ENCODE results near the gene MBTPS1.

The MBTPS1 gene

DNA sequence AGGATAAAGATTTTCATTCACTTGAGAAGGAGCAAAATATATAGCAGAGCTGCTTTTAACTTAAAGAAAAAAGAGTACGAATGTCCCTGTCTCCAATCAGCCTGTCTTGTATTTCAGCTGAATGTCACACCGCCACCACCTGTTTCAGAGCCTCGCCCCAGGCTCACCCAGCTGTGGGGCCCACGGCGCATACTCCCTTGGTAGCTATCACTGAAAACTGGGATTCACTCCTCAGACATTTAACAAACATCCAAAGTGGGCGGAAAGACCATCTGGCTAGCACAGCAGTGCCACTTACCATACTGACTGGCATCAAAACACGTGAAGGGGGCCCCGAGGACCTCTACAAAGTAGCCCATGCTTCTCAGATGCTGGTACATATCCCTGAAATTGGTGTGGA, 48.7 kb downstream of the MBTPS1 start:
- no peak for DNase-seq (ENCODE audit: insufficient read length)
- FAIRE-seq, result no peak
- TF ChIP-seq POLR2AphosphoS5 (IDR thresholded peaks at IDR 0.05; ENCODE audit: low read depth, low read length) (no peak), POLR2A (IDR thresholded peaks at IDR 0.05; ENCODE audit: low read depth, low read length) (no peak), TAF1 (IDR thresholded peaks at IDR 0.05; ENCODE audit: borderline replicate concordance, low read depth, low read length) (no peak)

DNA sequence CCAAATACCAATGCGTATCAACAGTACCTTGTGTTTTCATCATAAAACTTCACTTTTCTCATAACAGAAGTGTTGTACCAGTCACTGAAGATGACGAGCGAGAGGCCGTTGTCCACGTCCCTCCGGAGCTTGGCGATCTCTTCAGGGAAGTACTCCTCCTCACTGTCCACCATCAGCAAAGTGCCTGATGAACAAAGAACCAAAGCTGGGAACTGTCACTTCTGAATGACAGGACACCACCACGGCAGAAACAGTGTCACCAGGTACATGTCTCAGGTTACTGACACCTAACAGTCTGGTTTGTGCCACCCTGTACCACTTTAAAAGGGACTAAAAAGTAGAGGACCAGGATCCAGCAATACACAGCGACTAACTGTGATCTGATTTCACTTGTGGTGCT, 49.1 kb downstream of the MBTPS1 start:
- no peak for DNase-seq (ENCODE audit: insufficient read length)
- TF ChIP-seq POLR2AphosphoS5 (IDR thresholded peaks at IDR 0.05; ENCODE audit: low read depth, low read length) (no peak), POLR2A (IDR thresholded peaks at IDR 0.05; ENCODE audit: low read depth, low read length) (no peak), TAF1 (IDR thresholded peaks at IDR 0.05; ENCODE audit: borderline replicate concordance, low read depth, low read length) (no peak)
- FAIRE-seq, result no peak

DNA sequence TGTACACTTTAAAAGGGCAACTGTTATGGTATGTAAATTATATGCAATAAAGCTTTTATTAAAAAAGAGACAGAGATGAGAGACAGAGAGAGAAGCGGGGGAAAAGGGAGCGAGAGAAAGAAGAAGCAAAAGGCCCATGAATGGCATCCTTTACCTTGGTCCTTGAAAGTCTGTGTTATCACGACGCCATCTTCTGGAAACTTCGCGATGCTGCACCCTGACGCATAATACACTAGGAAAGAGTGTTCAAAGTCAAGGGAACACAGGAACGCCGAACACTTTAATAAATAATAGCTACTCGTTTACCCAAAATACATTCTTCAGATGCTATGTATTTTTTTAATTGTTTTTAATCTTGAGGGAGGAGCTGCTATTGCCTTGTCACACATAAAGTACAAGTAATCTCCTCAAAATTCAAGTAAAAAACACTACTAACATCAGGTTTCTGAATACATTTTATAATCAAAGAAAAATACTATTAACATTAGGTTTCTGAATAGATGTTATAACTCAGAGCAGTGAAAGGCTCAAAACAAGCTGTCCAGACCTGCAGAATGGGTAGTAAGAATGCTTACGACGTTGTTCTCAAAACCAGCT, 51.1 kb downstream of the MBTPS1 start:
- DNase-seq (ENCODE audit: insufficient read length) (no peak), FAIRE-seq (no peak)
- TF ChIP-seq POLR2AphosphoS5 (IDR thresholded peaks at IDR 0.05; ENCODE audit: low read depth, low read length) (no peak), TAF1 (IDR thresholded peaks at IDR 0.05; ENCODE audit: borderline replicate concordance, low read depth, low read length) (no peak), POLR2A (IDR thresholded peaks at IDR 0.05; ENCODE audit: low read depth, low read length) (no peak)

DNA sequence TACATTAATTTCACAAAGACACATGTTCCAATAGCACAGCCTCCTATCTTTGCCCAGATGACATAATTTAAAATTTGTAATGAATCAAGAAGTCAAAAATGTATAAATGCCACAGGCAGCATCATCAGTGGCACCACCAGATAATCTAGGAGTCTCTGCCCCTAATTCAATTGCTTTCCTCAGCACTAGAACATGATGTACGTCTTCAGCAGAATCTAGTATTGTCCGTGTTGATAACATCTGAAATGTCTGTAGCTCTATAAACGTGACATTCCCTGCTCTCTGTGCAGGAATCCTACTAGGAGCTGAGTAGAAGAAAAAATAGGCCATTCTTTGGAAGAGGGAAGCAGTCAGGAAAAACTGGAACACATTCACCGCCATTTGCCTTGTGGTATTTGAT, 52.8 kb downstream of the MBTPS1 start:
- no peak for TF ChIP-seq TAF1 (IDR thresholded peaks at IDR 0.05; ENCODE audit: borderline replicate concordance, low read depth, low read length)
- TF ChIP-seq POLR2AphosphoS5 (IDR thresholded peaks at IDR 0.05; ENCODE audit: low read depth, low read length), result no peak
- no peak for TF ChIP-seq POLR2A (IDR thresholded peaks at IDR 0.05; ENCODE audit: low read depth, low read length)
- FAIRE-seq (no peak), DNase-seq (ENCODE audit: insufficient read length) (no peak)

DNA sequence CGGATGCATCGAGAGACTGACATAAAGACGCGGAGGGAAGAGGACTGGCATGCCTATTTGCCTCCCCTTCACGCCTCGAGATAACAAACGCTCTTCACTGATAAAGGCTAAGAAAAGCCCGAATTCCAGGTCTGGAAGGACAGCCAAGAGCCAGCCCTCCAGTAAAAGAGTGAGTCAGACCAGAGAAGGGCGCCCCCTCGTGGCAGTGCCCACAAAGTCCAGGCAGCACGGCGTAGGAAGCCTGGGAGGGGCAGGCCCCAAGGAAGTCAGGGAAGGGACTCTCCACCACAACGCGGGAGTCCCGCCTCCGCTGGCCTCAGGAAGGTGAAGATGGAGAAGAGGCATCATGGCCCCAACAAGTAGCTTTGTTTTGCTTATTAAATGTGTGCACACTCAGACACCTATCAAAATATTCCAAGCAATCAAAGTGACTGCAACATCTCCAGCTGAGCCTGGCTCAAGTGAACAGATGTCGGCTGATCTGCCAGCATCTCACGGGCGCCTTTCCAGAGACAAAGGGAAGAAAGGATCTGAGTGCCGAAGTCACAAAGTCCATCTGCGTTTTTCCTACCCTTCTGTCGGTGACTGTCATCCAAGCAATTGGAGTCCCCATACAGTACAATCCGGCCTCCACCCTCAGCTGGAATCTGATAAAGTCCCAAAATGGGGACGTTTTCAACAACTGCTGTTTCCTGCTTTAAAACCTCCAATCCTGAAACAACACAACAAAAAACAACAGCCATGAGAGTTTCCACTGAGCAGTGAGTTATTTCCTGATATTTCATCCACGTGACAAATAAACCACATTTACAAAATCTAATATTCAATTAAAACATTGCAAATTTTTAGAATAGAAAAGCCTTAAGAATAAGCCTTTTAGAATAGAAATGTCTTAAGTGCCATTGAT, 53.8 kb downstream of the MBTPS1 start:
- FAIRE-seq, result no peak
- peak; percentile 48 for DNase-seq (ENCODE audit: insufficient read length)
- TF ChIP-seq TAF1 (IDR thresholded peaks at IDR 0.05; ENCODE audit: borderline replicate concordance, low read depth, low read length) (no peak), POLR2A (IDR thresholded peaks at IDR 0.05; ENCODE audit: low read depth, low read length) (no peak), POLR2AphosphoS5 (IDR thresholded peaks at IDR 0.05; ENCODE audit: low read depth, low read length) (no peak)

DNA sequence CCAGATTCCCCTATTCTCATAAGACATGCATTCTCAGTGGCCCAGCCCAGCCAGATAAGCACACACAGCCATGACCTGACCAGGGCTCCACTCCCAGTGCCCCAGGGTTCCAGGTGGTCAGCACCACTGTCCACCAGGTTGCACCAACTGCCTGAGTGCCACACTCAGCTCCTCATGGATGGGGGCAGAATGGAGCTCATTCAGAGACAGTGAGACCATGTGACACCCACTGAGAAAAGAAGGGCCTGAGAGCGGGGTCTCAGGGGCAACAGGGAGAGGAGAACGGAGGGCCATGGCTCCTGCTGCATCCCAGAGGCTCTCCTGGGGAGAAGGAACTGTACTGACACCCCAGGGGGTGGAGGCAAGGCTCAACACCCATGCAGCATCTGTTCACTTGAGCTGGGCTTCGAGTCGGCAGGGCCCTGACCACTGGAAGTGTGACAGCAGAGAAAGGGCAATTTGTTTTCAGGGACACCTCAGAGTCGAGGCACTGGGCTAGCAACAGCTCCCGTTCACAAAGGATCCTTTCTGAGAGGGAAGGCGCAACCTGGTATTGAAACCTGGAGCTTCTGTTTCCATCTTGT, 55.4 kb downstream of the MBTPS1 start:
- no peak for FAIRE-seq
- TF ChIP-seq TAF1 (IDR thresholded peaks at IDR 0.05; ENCODE audit: borderline replicate concordance, low read depth, low read length), result no peak
- no peak for TF ChIP-seq POLR2A (IDR thresholded peaks at IDR 0.05; ENCODE audit: low read depth, low read length)
- no peak for TF ChIP-seq POLR2AphosphoS5 (IDR thresholded peaks at IDR 0.05; ENCODE audit: low read depth, low read length)
- DNase-seq (ENCODE audit: insufficient read length), result no peak

DNA sequence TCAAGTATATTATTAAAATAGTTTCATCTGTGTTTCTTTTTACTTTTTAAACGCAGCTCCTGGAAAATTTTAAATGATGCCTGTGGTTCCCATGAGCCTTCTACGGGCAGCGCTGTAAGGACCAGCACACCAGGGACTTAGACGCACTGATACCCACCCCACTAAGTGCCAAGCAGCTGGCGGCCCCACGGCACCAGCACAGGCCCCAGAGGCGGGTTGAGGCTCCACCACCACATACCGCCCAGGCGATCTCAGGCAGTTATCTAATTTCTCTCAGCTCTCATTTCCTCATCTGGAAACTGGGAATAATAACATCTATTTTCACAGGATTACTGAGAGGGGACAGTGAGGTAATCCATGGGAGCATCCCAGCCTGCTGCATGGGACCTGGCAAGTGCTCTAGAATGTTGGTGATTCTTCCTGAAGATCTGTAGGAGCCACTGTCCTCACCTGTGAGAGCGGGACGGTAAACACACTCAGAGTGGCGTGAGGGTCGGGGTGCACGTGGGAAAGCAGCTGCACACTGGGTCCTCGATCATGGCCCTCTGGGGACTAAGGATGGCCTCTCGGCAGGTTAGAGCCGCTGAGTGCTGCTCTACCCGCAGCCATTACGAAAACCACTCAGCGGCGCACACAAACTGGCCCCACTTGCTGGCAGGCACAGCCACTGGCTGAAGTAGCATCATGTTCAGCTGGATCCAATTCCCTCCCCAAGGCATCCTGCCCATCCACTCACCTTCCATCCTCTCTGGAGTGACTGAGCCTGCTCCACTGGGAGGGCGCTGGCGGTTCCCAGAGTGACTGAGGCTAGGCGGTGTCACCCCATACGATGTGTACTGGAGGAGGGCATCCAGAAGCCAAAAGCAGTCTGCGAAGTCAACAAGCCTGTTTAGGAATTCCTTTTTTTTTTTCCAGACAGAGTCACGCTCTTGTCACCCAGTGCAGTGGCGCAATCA, 56.5 kb downstream of the MBTPS1 start:
- FAIRE-seq (no peak), DNase-seq (ENCODE audit: insufficient read length) (no peak)
- TF ChIP-seq POLR2AphosphoS5 (IDR thresholded peaks at IDR 0.05; ENCODE audit: low read depth, low read length) (no peak), TAF1 (IDR thresholded peaks at IDR 0.05; ENCODE audit: borderline replicate concordance, low read depth, low read length) (no peak), POLR2A (IDR thresholded peaks at IDR 0.05; ENCODE audit: low read depth, low read length) (no peak)

DNA sequence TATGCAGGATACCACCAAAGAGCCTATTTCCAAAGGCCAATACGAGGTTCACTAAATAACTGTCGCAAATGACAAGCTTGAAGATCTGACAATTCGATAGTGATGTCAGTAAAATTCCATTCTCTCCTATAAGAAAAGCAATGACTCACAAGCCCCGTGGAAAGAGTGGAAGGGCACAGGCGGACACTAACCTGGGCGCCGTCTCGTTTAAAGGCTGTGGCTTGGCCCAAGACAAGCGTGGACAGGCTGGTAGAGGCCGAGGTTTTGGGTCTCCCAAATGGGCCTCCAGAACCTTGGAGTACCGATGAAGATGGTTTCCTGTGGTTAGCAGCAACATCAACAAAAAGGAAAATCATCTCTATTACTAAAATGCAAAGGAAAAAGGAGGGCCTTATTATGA, 57.6 kb downstream of the MBTPS1 start:
- FAIRE-seq (no peak), DNase-seq (ENCODE audit: insufficient read length) (no peak)
- TF ChIP-seq POLR2A (IDR thresholded peaks at IDR 0.05; ENCODE audit: low read depth, low read length) (no peak), POLR2AphosphoS5 (IDR thresholded peaks at IDR 0.05; ENCODE audit: low read depth, low read length) (no peak), TAF1 (IDR thresholded peaks at IDR 0.05; ENCODE audit: borderline replicate concordance, low read depth, low read length) (no peak)

DNA sequence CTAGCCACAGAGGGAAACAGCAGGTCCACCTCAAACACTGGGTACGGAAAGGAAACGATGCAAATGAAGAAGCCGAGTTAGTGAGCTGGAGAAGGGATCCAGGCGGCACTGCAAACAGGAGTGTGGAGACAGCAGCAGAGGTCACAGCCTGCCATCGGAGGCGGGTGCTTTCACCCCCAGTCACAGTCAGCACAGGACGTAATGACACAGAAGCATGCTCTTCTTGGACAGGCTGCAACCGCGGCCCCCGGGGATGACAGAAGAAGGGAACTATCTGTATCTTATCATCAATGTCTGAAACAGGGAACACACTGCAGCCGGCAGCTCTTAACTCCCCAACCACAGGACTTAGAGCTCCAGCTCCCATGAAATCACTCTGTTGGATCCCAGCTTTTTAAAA, 58.1 kb downstream of the MBTPS1 start:
- FAIRE-seq (no peak), DNase-seq (ENCODE audit: insufficient read length) (no peak)
- TF ChIP-seq POLR2A (IDR thresholded peaks at IDR 0.05; ENCODE audit: low read depth, low read length) (no peak), TAF1 (IDR thresholded peaks at IDR 0.05; ENCODE audit: borderline replicate concordance, low read depth, low read length) (no peak), POLR2AphosphoS5 (IDR thresholded peaks at IDR 0.05; ENCODE audit: low read depth, low read length) (no peak)

DNA sequence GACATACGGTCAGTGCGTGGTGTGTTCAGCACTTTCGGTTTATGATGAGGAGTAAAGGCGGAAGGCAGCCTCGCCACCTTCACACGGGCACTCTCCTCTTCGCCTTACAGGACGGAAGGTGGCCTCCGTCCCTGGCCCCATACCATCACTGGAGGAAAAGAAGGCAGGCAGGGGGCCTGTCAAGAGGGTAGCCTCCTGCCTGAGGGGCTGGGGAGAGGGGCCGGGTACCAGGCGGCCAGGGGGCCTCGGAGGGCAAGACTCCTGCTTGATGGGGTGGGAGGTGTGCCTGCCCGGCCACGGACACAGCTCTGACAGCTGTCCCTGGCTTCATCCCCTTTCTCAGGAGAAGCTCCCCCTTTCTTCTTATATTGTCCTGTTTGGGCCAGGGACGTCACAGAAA, 58.5 kb downstream of the MBTPS1 start:
- DNase-seq (ENCODE audit: insufficient read length) (no peak), FAIRE-seq (no peak)
- no peak for TF ChIP-seq POLR2A (IDR thresholded peaks at IDR 0.05; ENCODE audit: low read depth, low read length)
- no peak for TF ChIP-seq POLR2AphosphoS5 (IDR thresholded peaks at IDR 0.05; ENCODE audit: low read depth, low read length)
- TF ChIP-seq TAF1 (IDR thresholded peaks at IDR 0.05; ENCODE audit: borderline replicate concordance, low read depth, low read length), result no peak

DNA sequence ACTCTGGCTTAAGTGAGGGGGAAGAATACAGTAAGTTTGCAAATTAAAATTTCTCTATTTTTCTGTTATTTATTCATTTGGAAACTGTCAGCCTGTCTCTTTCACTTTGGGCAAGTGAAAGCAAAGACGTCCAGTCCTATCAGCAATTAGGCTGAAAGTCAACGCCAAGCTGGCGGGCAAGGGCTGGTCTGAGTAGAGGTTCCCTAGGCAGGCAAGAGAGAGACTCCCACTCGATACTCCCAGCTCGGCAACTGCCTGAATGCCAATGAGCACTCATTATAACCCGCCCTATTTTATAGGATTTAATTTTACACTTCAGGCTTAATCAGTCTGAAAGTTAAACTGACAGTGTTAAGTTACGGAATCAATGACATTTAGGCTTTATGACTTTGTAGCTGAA, 59.8 kb downstream of the MBTPS1 start:
- FAIRE-seq (no peak), DNase-seq (ENCODE audit: insufficient read length) (no peak)
- TF ChIP-seq TAF1 (IDR thresholded peaks at IDR 0.05; ENCODE audit: borderline replicate concordance, low read depth, low read length) (no peak), POLR2AphosphoS5 (IDR thresholded peaks at IDR 0.05; ENCODE audit: low read depth, low read length) (no peak), POLR2A (IDR thresholded peaks at IDR 0.05; ENCODE audit: low read depth, low read length) (no peak)
